SU-DHL-6 (cell line): ENCODE data around the gene SAFB.

Source experiments
- H2AFZ ChIP-seq: fragments of 200-600 bp; sonication (generic); 2 replicates; pipeline ENCODE4 v1.6.1; 2014; ENCODE audit warnings: low read depth, mild to moderate bottlenecking, moderate library complexity, mixed read lengths, antibody characterized with exemption, low read length; ENCODE audit not compliant: severe bottlenecking
- H3F3A ChIP-seq: fragments of 200-600 bp; shearing (Covaris generic); 2 replicates; pipeline ENCODE4 v1.6.0; 2016; ENCODE audit warnings: antibody characterized with exemption, mild to moderate bottlenecking; ENCODE audit not compliant: insufficient read depth
- H3K27ac ChIP-seq: fragments of 200-600 bp; sonication (generic); 2 replicates; pipeline ENCODE4 v1.5.1; 2016; ENCODE audit warnings: low read depth, mild to moderate bottlenecking, low read length, moderate library complexity, mixed read lengths
- H3K27me3 ChIP-seq: fragments of 200-600 bp; sonication (generic), shearing (Covaris generic); 2 replicates; pipeline ENCODE4 v1.6.0; 2014; ENCODE audit warnings: mild to moderate bottlenecking, low read length
- H3K36me3 ChIP-seq: fragments of 200-600 bp; sonication (generic); 2 replicates; pipeline ENCODE4 v1.6.1; 2014; ENCODE audit warnings: mild to moderate bottlenecking, low read length, mixed read lengths
- H3K4me2 ChIP-seq: fragments of 300-600, 200-600 bp; shearing (Covaris generic), sonication (generic); 2 replicates; pipeline ENCODE4 v1.6.0; 2014; ENCODE audit warnings: low read length, low read depth, mild to moderate bottlenecking; ENCODE audit not compliant: poor library complexity, severe bottlenecking
- H3K4me3 ChIP-seq: fragments of 200-600 bp; sonication (generic); 2 replicates; pipeline ENCODE4 v1.5.1; 2014; ENCODE audit warnings: antibody characterized with exemption, low read length, mild to moderate bottlenecking, mixed read lengths; ENCODE audit not compliant: insufficient read depth, poor library complexity, severe bottlenecking
- H3K79me2 ChIP-seq: fragments of 200-600 bp; sonication (generic); 2 replicates; pipeline ENCODE4 v1.6.1; 2014; ENCODE audit warnings: mild to moderate bottlenecking, low read length, moderate library complexity; ENCODE audit not compliant: insufficient read depth
- H3K9ac ChIP-seq: fragments of 200-600 bp; sonication (generic); 2 replicates; pipeline ENCODE4 v1.7.0; 2014; ENCODE audit warnings: mild to moderate bottlenecking, low read length
- H3K9me2 ChIP-seq: fragments of 200-600 bp; sonication (generic); replicated peaks from 2 replicates; pipeline ENCODE4 v1.6.1; 2014; ENCODE audit warnings: low read length; ENCODE audit not compliant: insufficient read depth
- H3K9me3 ChIP-seq: fragments of 200-600 bp; sonication (generic); 2 replicates; pipeline ENCODE4 v1.6.1; 2014; ENCODE audit warnings: low read length, mixed read lengths; ENCODE audit not compliant: insufficient read depth
- H4K20me1 ChIP-seq: fragments of 200-600 bp; sonication (generic); 2 replicates; pipeline ENCODE4 v1.6.1; 2014; ENCODE audit warnings: low read depth, mild to moderate bottlenecking, antibody characterized with exemption, low read length, moderate library complexity, mixed read lengths
- EZH2phosphoT487 ChIP-seq: fragments of 200-600 bp; sonication (generic), shearing (Covaris generic); conservative IDR thresholded peaks from 2 replicates; pipeline ENCODE4 v1.6.1; 2018; ENCODE audit warnings: mild to moderate bottlenecking, antibody characterized with exemption, low read length, moderate library complexity, mixed read lengths
- TF ChIP-seq, protein P1 (sequence below): fragments of 200-600 bp; sonication (generic); IDR thresholded peaks from one replicate; pipeline ENCODE4 v1.5.1; 2017; ENCODE audit warnings: antibody characterized with exemption, mild to moderate bottlenecking, low read length, moderate library complexity; ENCODE audit not compliant: insufficient read depth, poor library complexity, severe bottlenecking

Gene SAFB

DNA sequence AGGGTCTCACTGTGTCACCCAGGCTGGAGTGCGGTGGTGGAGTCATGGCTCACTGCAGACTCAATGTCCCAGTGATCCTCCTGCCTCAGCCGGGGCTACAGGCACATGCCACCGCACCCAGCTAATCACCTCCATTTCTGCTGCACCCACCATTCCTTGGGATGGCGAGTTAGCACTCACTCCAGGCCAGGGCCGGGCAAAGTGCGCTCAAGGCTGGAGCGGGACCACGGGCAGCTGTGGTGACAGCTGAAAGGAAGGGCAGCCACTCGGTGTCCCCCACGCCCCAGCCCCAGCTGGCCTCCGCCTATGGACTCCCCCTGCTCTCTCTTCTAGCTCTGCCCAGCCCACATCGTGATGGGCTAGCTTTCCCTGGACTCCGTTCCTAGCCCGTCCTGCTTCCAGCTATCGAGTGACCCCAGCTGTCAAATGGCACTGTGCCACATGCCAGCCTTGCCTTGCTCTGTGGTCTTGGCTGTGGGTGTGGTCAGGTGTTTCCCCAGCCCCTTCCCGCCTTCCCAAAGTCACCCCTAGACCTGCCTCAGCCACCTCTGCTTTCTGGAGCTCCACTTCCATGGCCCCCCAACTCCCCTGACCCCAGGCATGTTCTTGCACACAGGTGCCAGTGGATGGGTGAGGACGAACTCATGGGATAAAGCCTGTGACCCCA, 53.4 kb downstream of the SAFB start:
- Histone ChIP-seq H3K4me3 (no peak overlapping the region), H3K27me3 (no peaks in the 10 kb centered on the region), H3K9ac (no peak overlapping the region), H3K79me2 (peaks cover 7% of the 10 kb centered on the region), H3K9me2 (no peaks in the 10 kb centered on the region), H3K36me3 (no peaks in the 10 kb centered on the region), H4K20me1 (no peaks in the 10 kb centered on the region), H3K4me2 (no peak overlapping the region), H3F3A (peaks cover 3% of the 10 kb centered on the region; the same call in 1 of the 2 replicates), H3K27ac (no peak overlapping the region), H2AFZ (no peak overlapping the region), H3K9me3 (no peaks in the 10 kb centered on the region)
- TF ChIP-seq, protein P1, sequence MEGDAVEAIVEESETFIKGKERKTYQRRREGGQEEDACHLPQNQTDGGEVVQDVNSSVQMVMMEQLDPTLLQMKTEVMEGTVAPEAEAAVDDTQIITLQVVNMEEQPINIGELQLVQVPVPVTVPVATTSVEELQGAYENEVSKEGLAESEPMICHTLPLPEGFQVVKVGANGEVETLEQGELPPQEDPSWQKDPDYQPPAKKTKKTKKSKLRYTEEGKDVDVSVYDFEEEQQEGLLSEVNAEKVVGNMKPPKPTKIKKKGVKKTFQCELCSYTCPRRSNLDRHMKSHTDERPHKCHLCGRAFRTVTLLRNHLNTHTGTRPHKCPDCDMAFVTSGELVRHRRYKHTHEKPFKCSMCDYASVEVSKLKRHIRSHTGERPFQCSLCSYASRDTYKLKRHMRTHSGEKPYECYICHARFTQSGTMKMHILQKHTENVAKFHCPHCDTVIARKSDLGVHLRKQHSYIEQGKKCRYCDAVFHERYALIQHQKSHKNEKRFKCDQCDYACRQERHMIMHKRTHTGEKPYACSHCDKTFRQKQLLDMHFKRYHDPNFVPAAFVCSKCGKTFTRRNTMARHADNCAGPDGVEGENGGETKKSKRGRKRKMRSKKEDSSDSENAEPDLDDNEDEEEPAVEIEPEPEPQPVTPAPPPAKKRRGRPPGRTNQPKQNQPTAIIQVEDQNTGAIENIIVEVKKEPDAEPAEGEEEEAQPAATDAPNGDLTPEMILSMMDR = no peak
- TF ChIP-seq EZH2phosphoT487 = no peak

GRCh38 chr19:5676772-5677105, 53.9 kb downstream of the SAFB start:
- Histone ChIP-seq H3K4me2 (no peak overlapping the region), H3K9ac (no peak overlapping the region), H3K36me3 (no peaks in the 10 kb centered on the region), H3K27me3 (no peaks in the 10 kb centered on the region), H4K20me1 (no peaks in the 10 kb centered on the region), H3K9me3 (no peaks in the 10 kb centered on the region), H3F3A (peaks cover 3% of the 10 kb centered on the region; the same call in 1 of the 2 replicates), H2AFZ (no peak overlapping the region), H3K4me3 (no peak overlapping the region), H3K9me2 (no peaks in the 10 kb centered on the region), H3K79me2 (peaks cover 7% of the 10 kb centered on the region), H3K27ac (no peak overlapping the region)
- no peak for TF ChIP-seq EZH2phosphoT487
- TF ChIP-seq, protein P1 = no peak

- Histone ChIP-seq H3K9me3 (no peaks in the 10 kb centered on the region), H2AFZ (no peak overlapping the region), H3K27ac (no peak overlapping the region), H3K4me3 (no peak overlapping the region), H3F3A (peaks cover 3% of the 10 kb centered on the region; the same call in 1 of the 2 replicates), H3K9me2 (no peaks in the 10 kb centered on the region), H3K79me2 (peaks cover 7% of the 10 kb centered on the region), H4K20me1 (no peaks in the 10 kb centered on the region), H3K36me3 (no peaks in the 10 kb centered on the region), H3K27me3 (no peaks in the 10 kb centered on the region), H3K9ac (no peak overlapping the region), H3K4me2 (no peak overlapping the region)
- TF ChIP-seq, protein P1 = no peak
- TF ChIP-seq EZH2phosphoT487 = no peak
These were observed 54.3 kb downstream of the SAFB start for GRCh38 chr19:5677136-5677535.
